Adrenal gland (tissue), 12 donors: ENCODE data around the gene DOHH. TPM values are rescaled to one million over a fixed set of nuclear protein-coding genes. Genes with fewer than 3 reads are reported as not detected.

Experiments
- DNase-seq, 7 donors: peaks; one replicate each; pipeline ENCODE4 v3.0.0-alpha.2; 2019 to 2020
- H3K27ac ChIP-seq, 5 donors: fragments of 200-600 bp; sonication (generic) in 4 of 5; 1 replicate in 3 of 5; 2 replicates in 2 of 5; pipeline versions ENCODE4 v1.5.1 to v1.8.0; 2016 to 2020; ENCODE audit warnings: mild to moderate bottlenecking in 1 of 5
- H3K27me3 ChIP-seq: fragments of 200-600 bp; 2 replicates; pipeline ENCODE4 v1.8.0; 2021
- H3K36me3 ChIP-seq, 2 donors: fragments of 200-600 bp; replicated peaks in 1 of 2; 1 replicate in 1 of 2; 2 replicates in 1 of 2; pipeline versions ENCODE4 v1.5.1 to v1.8.0; 2018 to 2022
- H3K4me1 ChIP-seq, 2 donors: fragments of 200-600 bp; replicated peaks in 1 of 2; 1 replicate in 1 of 2; 2 replicates in 1 of 2; pipeline versions ENCODE4 v1.5.1 to v1.8.0; 2018 to 2021
- H3K4me3 ChIP-seq, 4 donors: fragments of 200-600 bp; sonication (generic) in 3 of 4; one replicate each; pipeline ENCODE4 v1.5.1; 2016 to 2018
- H3K9me3 ChIP-seq, 3 donors: fragments of 200-600 bp; sonication (generic) in 1 of 3; replicated peaks in 1 of 3; 1 replicate in 2 of 3; 2 replicates in 1 of 3; pipeline versions ENCODE4 v1.5.1 to v1.8.0; 2016 to 2021
- CTCF ChIP-seq, 6 experiments: fragments of 450-650 bp in 4 of 6; fragments of 200-600 bp in 2 of 6; sonication (generic) in 1 of 6; IDR thresholded peaks; 1 replicate in 5 of 6; 2 replicates in 1 of 6; pipeline versions ENCODE4 v1.5.1 to v1.8.0; 2016 to 2021; ENCODE audit warnings: antibody characterized with exemption in 6 of 6, mild to moderate bottlenecking in 2 of 6, moderate library complexity in 1 of 6
- POLR2A ChIP-seq, 2 donors: fragments of 450-650 bp; IDR thresholded peaks; one replicate each; pipeline ENCODE4 v1.6.1; 2017; ENCODE audit warnings: antibody characterized with exemption in 2 of 2, mild to moderate bottlenecking in 2 of 2, moderate library complexity in 1 of 2
- WGBS, 4 donors: extraction: QIAGEN DNeasy Blood & Tissue Kit in 2 of 4; methylation state at CpG; one replicate each; pipeline versions ENCODE4 v1.1.5 to v1.1.7; 2013 to 2017; 5-methylcytosine and 5-hydroxymethylcytosine counted together
- intact Hi-C, 2 donors: fragments of 100-400 bp; cut with DNase I; formaldehyde crosslinking; loops; one replicate each; pipeline versions ENCODE4 v1.14.1 to v1.15.0; 2022 to 2023
- polyA plus RNA-seq, 3 donors: library from polyadenylated mRNA; stranded (reverse); fragments of 200-250 nt in 2 of 3; fragments of 350-450 nt in 1 of 3; fragmentation: Illumina TruSeq in 1 of 3; extraction: RNeasy Lipid Tissue Mini Kit (QIAGEN cat#74804) in 1 of 3; gene quantifications; one replicate each; pipeline ENCODE4 v1.2.3, GENCODE V29; 2013 to 2014
- small RNA-seq, 2 donors: library from RNA; depleted of rRNA; stranded (forward); fragments of <200 nt; gene quantifications; one replicate each; pipeline ENCODE3, GENCODE V24; 2016
- total RNA-seq, 9 donors: library from RNA; depleted of rRNA in 4 of 9; stranded (reverse); fragments of >200 nt in 4 of 9; fragments of 120-200 nt in 1 of 9; fragmentation: NEBNext Ultra II Directional in 1 of 9; extraction: Animal tissue kit (Norgen Biotek cat#: 25700) in 1 of 9; gene quantifications; one replicate each; pipeline versions ENCODE4 v1.1.0 to v1.2.4, GENCODE V29; 2013 to 2023
- donor health status: healthy with polysubstance abuse.
- donor health status: Bipolar disorder and iron deficiency.
- donor health status: DM: yes; HTN: yes; CAD: no.
- donor health status: DM: no; HTN: no; CAD: no.
- donor health status: DM: no; HTN: no; CAD: no.
- donor health status: DM: yes; HTN: yes; CAD: no.

The DOHH gene
- total and polyA plus RNA-seq, 12 donors: 0.92 to 22.8 (median 13.8) TPM

DNA sequence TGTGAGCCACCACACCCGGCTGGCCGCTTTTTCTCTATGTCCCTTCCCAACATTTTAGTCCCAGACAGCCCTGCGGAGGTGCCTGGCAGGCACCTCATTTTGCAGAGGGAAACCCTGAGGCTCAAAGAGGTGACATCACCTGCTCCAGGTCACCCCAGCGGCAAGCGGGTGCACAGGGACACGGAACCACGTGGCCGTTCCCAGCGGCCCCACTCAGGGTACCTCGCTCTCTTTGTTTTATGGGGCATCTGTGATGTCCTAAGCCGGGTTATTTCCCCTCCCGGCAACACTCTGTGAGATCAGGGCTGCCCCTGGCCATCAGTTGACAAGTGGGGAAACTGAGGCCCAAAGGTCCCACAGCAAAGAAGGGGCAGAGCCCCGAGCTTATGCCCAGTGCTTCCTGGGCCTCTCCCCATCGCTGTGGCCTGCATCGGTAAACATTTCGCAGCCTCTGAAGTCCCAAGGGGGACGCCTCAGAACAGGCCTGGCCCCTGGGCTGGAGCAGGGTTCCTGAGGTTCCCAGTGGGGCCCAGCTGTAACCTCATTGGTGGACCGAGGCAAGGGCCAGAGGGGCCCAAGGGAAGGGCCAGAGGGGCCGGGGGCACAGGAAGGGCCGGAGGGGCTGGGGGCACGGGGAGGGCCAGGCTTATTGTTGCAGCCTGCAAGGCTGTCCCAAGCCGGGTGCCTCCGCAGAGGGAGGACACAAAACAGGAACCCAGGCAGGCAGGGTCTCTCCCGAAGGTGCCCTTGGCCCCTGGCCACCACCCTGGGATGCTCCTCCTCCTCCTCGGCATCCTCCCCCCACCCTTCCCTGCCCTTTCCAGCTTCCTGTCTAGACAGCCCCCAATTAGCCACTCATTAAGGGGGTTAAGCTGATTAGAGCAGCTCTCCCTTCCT lies 59.1 kb downstream of the DOHH start:
- no peaks in the 10 kb centered on the region for H3K9me3 ChIP-seq
- no peaks in the 10 kb centered on the region for H3K27me3 ChIP-seq
- H3K36me3 ChIP-seq: peaks cover 0 to 71% of the 10 kb centered on the region in 2 donors
- DNase-seq: no peak
- H3K27ac ChIP-seq: peak overlapping the region in 3 of 5 donors; percentile 37 to 80 (median 77)
- no peak overlapping the region for H3K4me3 ChIP-seq
- TF ChIP-seq CTCF (IDR thresholded peaks at IDR 0.05) (no peak), POLR2A (IDR thresholded peaks at IDR 0.05) (no peak)
- H3K4me1 ChIP-seq: peaks cover 6 to 47% of the 10 kb centered on the region in 2 donors
- WGBS, 4 donors: 68 to 72% (median 69%) methylated on average over 19 to 25 of the region's 25 CpGs
- intact Hi-C loops: no loop called here

Small RNA genes within 50 kb of the gene (small RNA-seq; reads per million reads assigned to genes)
- 0 reads per million in 2 donors for gene RF00212

Other genes with a start within 250 kb of the DOHH start
- gene NFIC, start 134.1 kb downstream of the DOHH start, total RNA-seq: 100 to 1,000 TPM in 8 of 9 donors, 1 to 10 TPM in 1; 3.5 to 329 (median 214) TPM
- 100 to 1,000 TPM in 1 of 3 donors, 10 to 100 TPM in 2; 34.9 to 154 (median 69.2) TPM for gene NFIC, start 134.1 kb downstream of the DOHH start, polyA plus RNA-seq
- gene SMIM24, start 20.1 kb downstream of the DOHH start, total RNA-seq: under 1 TPM in 1 of 9 donors, not detected in 8; 0.36 TPM
- under 1 TPM in 1 of 3 donors, not detected in 2; 0.48 TPM for gene SMIM24, start 20.1 kb downstream of the DOHH start, polyA plus RNA-seq
- gene SMIM44, start 17.2 kb downstream of the DOHH start, total RNA-seq: not detected
- gene SMIM44, start 17.2 kb downstream of the DOHH start, polyA plus RNA-seq: not detected
- gene FZR1, start 5.6 kb upstream of the DOHH start, total RNA-seq: 10 to 100 TPM; 17.9 to 85.0 (median 39.4) TPM
- 10 to 100 TPM; 24.4 to 59.1 (median 26.4) TPM for gene FZR1, start 5.6 kb upstream of the DOHH start, polyA plus RNA-seq
- 1 to 10 TPM in 3 of 9 donors, under 1 TPM in 2, not detected in 4; 0.68 to 3.6 (median 1.4) TPM for gene TEKTIP1, start 38.5 kb upstream of the DOHH start, total RNA-seq
- gene TEKTIP1, start 38.5 kb upstream of the DOHH start, polyA plus RNA-seq: 1 to 10 TPM in 2 of 3 donors, not detected in 1; 1.1 to 3.5 TPM
- gene MFSD12, start 56.9 kb upstream of the DOHH start, total RNA-seq: 100 to 1,000 TPM in 2 of 9 donors, 10 to 100 TPM in 7; 23.2 to 123 (median 64.6) TPM
- 10 to 100 TPM; 18.5 to 89.3 (median 48.5) TPM for gene MFSD12, start 56.9 kb upstream of the DOHH start, polyA plus RNA-seq
- 100 to 1,000 TPM in 5 of 9 donors, 10 to 100 TPM in 4; 49.3 to 137 (median 105) TPM for gene HMG20B, start 72.3 kb upstream of the DOHH start, total RNA-seq
- 100 to 1,000 TPM in 1 of 3 donors, 10 to 100 TPM in 2; 18.1 to 178 (median 100.0) TPM for gene HMG20B, start 72.3 kb upstream of the DOHH start, polyA plus RNA-seq
- gene GIPC3, start 84.8 kb upstream of the DOHH start, total RNA-seq: 1 to 10 TPM in 8 of 9 donors, under 1 TPM in 1; 0.33 to 5.9 (median 3.3) TPM
- 1 to 10 TPM; 1.6 to 4.9 (median 2.6) TPM for gene GIPC3, start 84.8 kb upstream of the DOHH start, polyA plus RNA-seq
- 10 to 100 TPM in 7 of 9 donors, 1 to 10 TPM in 2; 4.7 to 25.5 (median 16.5) TPM for gene TBXA2R, start 106.2 kb upstream of the DOHH start, total RNA-seq
- 1 to 10 TPM; 5.2 to 6.9 (median 6.2) TPM for gene TBXA2R, start 106.2 kb upstream of the DOHH start, polyA plus RNA-seq
- gene CACTIN, start 126.1 kb upstream of the DOHH start, total RNA-seq: 10 to 100 TPM; 13.3 to 78.4 (median 22.8) TPM
- gene CACTIN, start 126.1 kb upstream of the DOHH start, polyA plus RNA-seq: 10 to 100 TPM in 2 of 3 donors, 1 to 10 TPM in 1; 5.0 to 39.0 (median 21.9) TPM
- 10 to 100 TPM in 8 of 9 donors, 1 to 10 TPM in 1; 4.0 to 44.7 (median 31.1) TPM for gene PIP5K1C, start 199.8 kb upstream of the DOHH start, total RNA-seq
- gene PIP5K1C, start 199.8 kb upstream of the DOHH start, polyA plus RNA-seq: 10 to 100 TPM in 2 of 3 donors, 1 to 10 TPM in 1; 8.8 to 31.6 (median 18.6) TPM
- 1 to 10 TPM in 1 of 9 donors, under 1 TPM in 4, not detected in 4; 0.14 to 2.5 (median 0.27) TPM for gene TJP3, start 207.7 kb upstream of the DOHH start, total RNA-seq
- under 1 TPM in 1 of 3 donors, not detected in 2; 0.07 TPM for gene TJP3, start 207.7 kb upstream of the DOHH start, polyA plus RNA-seq